Peyer's patch (tissue), 4 donors: ENCODE results near the gene KRTAP5-4. TPM values are rescaled to one million over a fixed set of nuclear protein-coding genes. Genes with fewer than 3 reads are reported as not detected.
"Not testable (repeated sequence)": the region's sequence is repeated elsewhere in the genome, so short reads cannot be mapped to it uniquely, and the experiment has no call there.

ENCODE experiments used
- DNase-seq, 3 donors: peaks; one replicate each; pipeline ENCODE4 v3.0.0-alpha.2; 2017 to 2019
- H3K27ac ChIP-seq, 4 donors: fragments of 200-600 bp; sonication (generic); one replicate each; pipeline ENCODE4 v1.5.1; 2016 to 2019
- H3K27me3 ChIP-seq, 2 donors: fragments of 200-600 bp; sonication (generic); one replicate each; pipeline ENCODE4 v1.5.1; 2019
- H3K36me3 ChIP-seq, 3 donors: fragments of 200-600 bp; sonication (generic); one replicate each; pipeline ENCODE4 v1.5.1; 2016 to 2019
- H3K4me1 ChIP-seq, 4 donors: fragments of 200-600 bp; sonication (generic); one replicate each; pipeline ENCODE4 v1.5.1; 2016 to 2019
- H3K4me3 ChIP-seq, 4 donors: fragments of 200-600 bp; sonication (generic); 1 replicate in 3 of 4; 2 replicates in 1 of 4; pipeline ENCODE4 v1.5.1; 2016 to 2019; ENCODE audit warnings: mild to moderate bottlenecking in 1 of 4
- H3K9me3 ChIP-seq, 4 donors: fragments of 200-600 bp; sonication (generic); one replicate each; pipeline ENCODE4 v1.5.1; 2016 to 2019; ENCODE audit warnings: mild to moderate bottlenecking in 1 of 4
- CTCF ChIP-seq, 6 experiments: fragments of 450-650 bp in 4 of 6; fragments of 200-600 bp in 2 of 6; sonication (generic) in 1 of 6; IDR thresholded peaks; one replicate each; pipeline ENCODE4 v1.5.1; 2017 to 2019; ENCODE audit warnings: antibody characterized with exemption in 6 of 6, mild to moderate bottlenecking in 3 of 6, moderate library complexity in 1 of 6
- POLR2A ChIP-seq, 2 donors: fragments of 450-650 bp; IDR thresholded peaks; one replicate each; pipeline ENCODE4 v1.5.1; 2017; ENCODE audit warnings: antibody characterized with exemption in 2 of 2, mild to moderate bottlenecking in 2 of 2, moderate library complexity in 2 of 2
- total RNA-seq, 4 donors: library from RNA; depleted of rRNA; stranded (reverse); fragments of >200 nt; gene quantifications; one replicate each; pipeline ENCODE4 v1.1.0, GENCODE V29; 2016

Gene KRTAP5-4
- total RNA-seq, 4 donors from 2014 or later = not detected

- no peak overlapping the region for H3K4me3 ChIP-seq
- TF ChIP-seq POLR2A (IDR thresholded peaks at IDR 0.05) (no peak), CTCF (IDR thresholded peaks at IDR 0.05) (no peak)
- H3K4me1 ChIP-seq = peaks cover 0 to 11% (median 2%) of the 10 kb centered on the region in 4 donors
- no peak overlapping the region for H3K27ac ChIP-seq
- peak in 1 of 3 donors; percentile 5 for DNase-seq
- no peaks in the 10 kb centered on the region for H3K27me3 ChIP-seq
- no peaks in the 10 kb centered on the region for H3K9me3 ChIP-seq
- H3K36me3 ChIP-seq = no peaks in the 10 kb centered on the region
Measured at GRCh38 chr11:1650918-1651262, 29.0 kb upstream of the KRTAP5-4 start.

GRCh38 chr11:1650034-1650917 lies 28.3 kb upstream of the KRTAP5-4 start:
- Histone ChIP-seq H3K9me3 (no peaks in the 10 kb centered on the region), H3K4me3 (no peak overlapping the region), H3K4me1 (peaks cover 0 to 11% (median 2%) of the 10 kb centered on the region in 4 donors), H3K27me3 (no peaks in the 10 kb centered on the region), H3K27ac (no peak overlapping the region), H3K36me3 (no peaks in the 10 kb centered on the region)
- TF ChIP-seq CTCF (IDR thresholded peaks at IDR 0.05) (no peak), POLR2A (IDR thresholded peaks at IDR 0.05) (no peak)
- no peak for DNase-seq

GRCh38 chr11:1648653-1649420 lies 26.9 kb upstream of the KRTAP5-4 start:
- peaks cover 0 to 4% (median 0%) of the 10 kb centered on the region in 4 donors for H3K4me1 ChIP-seq
- no peaks in the 10 kb centered on the region for H3K9me3 ChIP-seq
- no peaks in the 10 kb centered on the region for H3K36me3 ChIP-seq
- no peak for DNase-seq
- no peaks in the 10 kb centered on the region for H3K27me3 ChIP-seq
- TF ChIP-seq CTCF (IDR thresholded peaks at IDR 0.05) (no peak), POLR2A (IDR thresholded peaks at IDR 0.05) (no peak)
- H3K4me3 ChIP-seq = no peak overlapping the region
- no peak overlapping the region for H3K27ac ChIP-seq

GRCh38 chr11:1647901-1648652 lies 26.1 kb upstream of the KRTAP5-4 start:
- no peak for DNase-seq
- H3K27me3 ChIP-seq = no peaks in the 10 kb centered on the region
- no peak overlapping the region for H3K27ac ChIP-seq
- H3K9me3 ChIP-seq = no peaks in the 10 kb centered on the region
- no peak overlapping the region for H3K4me3 ChIP-seq
- TF ChIP-seq CTCF (IDR thresholded peaks at IDR 0.05) = no peak
- TF ChIP-seq POLR2A (IDR thresholded peaks at IDR 0.05) = no peak
- no peaks in the 10 kb centered on the region for H3K36me3 ChIP-seq
- peaks cover 0 to 4% (median 0%) of the 10 kb centered on the region in 4 donors for H3K4me1 ChIP-seq

- H3K4me3 ChIP-seq, H3K27me3 ChIP-seq, H3K4me1 ChIP-seq, H3K36me3 ChIP-seq, DNase-seq, H3K27ac ChIP-seq, H3K9me3 ChIP-seq: not testable (repeated sequence)
Measured at GRCh38 chr11:1646540-1646939, 24.6 kb upstream of the KRTAP5-4 start.
